Stimulated activated CD4-positive, alpha-beta T cell treated with anti-CD3 and anti-CD28 coated beads, Interleukin-1b, Interleukin-23, amount 100 ng/mL, for 4 hours (primary cell): ENCODE data around the gene AUH.

ENCODE experiments used
- DNase-seq, 2 donors: peaks; one replicate each; pipeline ENCODE4 v3.0.0-alpha.2; 2020; ENCODE audit warnings: low read depth in 2 of 2

The AUH gene

GRCh38 chr9:91188719-91189590 lies 172.8 kb downstream of the AUH start:
- DNase-seq, result no peak

GRCh38 chr9:91187965-91188344 lies 173.8 kb downstream of the AUH start:
- DNase-seq, result no peak

- DNase-seq, result no peak
Observed at GRCh38 chr9:91187311-91187964, 174.3 kb downstream of the AUH start.

- DNase-seq, result no peak
Observed at GRCh38 chr9:91186632-91187108, 175.0 kb downstream of the AUH start.

- DNase-seq, result no peak
Observed at GRCh38 chr9:91185193-91185886, 176.4 kb downstream of the AUH start.

- DNase-seq, result no peak
Observed at GRCh38 chr9:91182429-91183225, 179.1 kb downstream of the AUH start.

GRCh38 chr9:91181541-91181940 lies 180.2 kb downstream of the AUH start:
- no peak for DNase-seq

- DNase-seq, result no peak
Observed at GRCh38 chr9:91180930-91181268, 180.8 kb downstream of the AUH start.

- no peak for DNase-seq
Observed at GRCh38 chr9:91180240-91180929, 181.3 kb downstream of the AUH start.

- no peak for DNase-seq
Observed at GRCh38 chr9:91179237-91180138, 182.2 kb downstream of the AUH start.

GRCh38 chr9:91178281-91179236 lies 183.2 kb downstream of the AUH start:
- DNase-seq, result no peak

- DNase-seq, result no peak
Observed at GRCh38 chr9:91177661-91178280, 183.9 kb downstream of the AUH start.

- DNase-seq, result no peak
Observed at GRCh38 chr9:91177081-91177480, 184.6 kb downstream of the AUH start.

GRCh38 chr9:91176426-91176825 lies 185.3 kb downstream of the AUH start:
- no peak for DNase-seq

GRCh38 chr9:91174772-91175171 lies 186.9 kb downstream of the AUH start:
- no peak for DNase-seq

- DNase-seq, result no peak
Observed at GRCh38 chr9:91172329-91172728, 189.4 kb downstream of the AUH start.

- DNase-seq, result no peak
Observed at GRCh38 chr9:91170951-91171350, 190.8 kb downstream of the AUH start.

GRCh38 chr9:91166796-91167366 lies 194.8 kb downstream of the AUH start:
- no peak for DNase-seq
